HCT116 (cell line): Measurements from ENCODE around the gene ACTN1. TPM values are rescaled to one million over a fixed set of nuclear protein-coding genes. Genes with fewer than 3 reads are reported as not detected.

Experiments
- ATAC-seq: fragments of 200-7000 bp; cut with Tn5 transposase; 2 replicates; pipeline ENCODE4 v1.9.1; 2020; ENCODE audit warnings: mild to moderate bottlenecking, moderate library complexity
- BruUV-seq: library from RNA; stranded (reverse); fragments of 400-500 nt; replicated peaks from 2 replicates; lab custom pipeline; 2021; lab: Mats Ljungman, UMichigan
- CTCF ChIA-PET: fragments of 300-600 bp; sonication (Branson Sonifier 250); formaldehyde crosslinking; loops from one replicate; lab custom pipeline; 2021; ENCODE audit warnings: antibody characterized with exemption; lab: Charles Lee
- POLR2A ChIA-PET: fragments of 300-600, 350-600 bp; sonication (Branson Sonifier 250); formaldehyde crosslinking; loops from one replicate; lab custom pipeline; 2021; ENCODE audit warnings: antibody characterized with exemption; lab: Charles Lee
- RAD21 ChIA-PET, 2 experiments: fragments of 300-600 bp; sonication (Branson Sonifier 250); formaldehyde crosslinking; loops; one replicate each; lab custom pipeline; 2023; ENCODE audit warnings: low total read pairs in 2 of 2; ENCODE audit not compliant: uncharacterized antibody in 2 of 2, unreplicated experiment in 2 of 2, low non-redundant PET in 1 of 2; lab: Charles Lee
- DNase-seq: peaks from one replicate; pipeline ENCODE4 v3.0.0-alpha.2; 2010; ENCODE audit warnings: low read depth, low spot score
- H2AFZ ChIP-seq: fragments of 200-600 bp; shearing (Covaris generic), sonication (generic); 2 replicates; pipeline ENCODE4 v1.6.1; 2017; ENCODE audit warnings: low read depth, mixed run types, mixed read lengths, antibody characterized with exemption, low read length; ENCODE audit not compliant: poor library complexity, severe bottlenecking
- H3K27ac ChIP-seq: 2 replicates; pipeline ENCODE4 v1.5.1; 2012; ENCODE audit warnings: low read depth, low read length
- H3K27me3 ChIP-seq: fragments of 200-600 bp; sonication (generic); 2 replicates; pipeline ENCODE4 v1.6.1; 2016; ENCODE audit warnings: mixed run types, low read length, mixed read lengths; ENCODE audit not compliant: insufficient read depth
- H3K36me3 ChIP-seq, 2 experiments: fragments of 200-500 bp in 1 of 2; fragments of 200-600 bp in 1 of 2; sonication (Bioruptor generic) in 1 of 2; sonication (generic) in 1 of 2; 2 replicates each; pipeline versions ENCODE4 v1.5.1 to v1.6.1; 2014 to 2016; ENCODE audit warnings: low read length in 2 of 2, inconsistent platforms in 1 of 2, mixed read lengths in 1 of 2, mixed run types in 1 of 2; ENCODE audit not compliant: insufficient read depth in 2 of 2, control insufficient read depth in 1 of 2
- H3K4me1 ChIP-seq, 2 experiments: fragments of 200-600 bp in 1 of 2; sonication (generic) in 1 of 2; 2 replicates each; pipeline versions ENCODE4 v1.5.1 to v1.6.1; 2012 to 2017; ENCODE audit warnings: low read length in 2 of 2, inconsistent platforms in 1 of 2, mild to moderate bottlenecking in 1 of 2, mixed read lengths in 1 of 2, mixed run types in 1 of 2, moderate library complexity in 1 of 2; ENCODE audit not compliant: insufficient read depth in 2 of 2, control insufficient read depth in 1 of 2
- H3K4me2 ChIP-seq: fragments of 200-600 bp; sonication (generic); 2 replicates; pipeline ENCODE4 v1.6.1; 2017; ENCODE audit warnings: mixed run types, low read length, mixed read lengths
- H3K4me3 ChIP-seq, 2 experiments: fragments of 200-600 bp in 1 of 2; sonication (generic) in 1 of 2; replicated peaks in 1 of 2; 2 replicates each; pipeline ENCODE4 v1.5.1; 2011 to 2016; ENCODE audit warnings: low read length in 2 of 2, control low read depth in 1 of 2, low read depth in 1 of 2, mild to moderate bottlenecking in 1 of 2, mixed read lengths in 1 of 2, mixed run types in 1 of 2
- H3K79me2 ChIP-seq: fragments of 200-600 bp; sonication (generic); 2 replicates; pipeline ENCODE4 v1.6.1; 2017; ENCODE audit warnings: mild to moderate bottlenecking, mixed run types, low read length, moderate library complexity, mixed read lengths; ENCODE audit not compliant: insufficient read depth
- H3K9ac ChIP-seq: fragments of 200-600 bp; sonication (generic); 2 replicates; pipeline ENCODE4 v1.6.1; 2016; ENCODE audit warnings: low read length, mixed read lengths
- H3K9me2 ChIP-seq: fragments of 200-600 bp; sonication (generic), shearing (Covaris generic); 2 replicates; pipeline ENCODE4 v1.6.1; 2017; ENCODE audit warnings: mixed run types, mild to moderate bottlenecking, moderate library complexity; ENCODE audit not compliant: insufficient read depth
- H3K9me3 ChIP-seq, 2 experiments: fragments of 200-500 bp in 1 of 2; fragments of 200-600 bp in 1 of 2; sonication (Bioruptor generic) in 1 of 2; sonication (generic) in 1 of 2; 2 replicates each; pipeline ENCODE4 v1.6.1; 2014 to 2017; ENCODE audit warnings: low read length in 2 of 2, mixed read lengths in 2 of 2, inconsistent platforms in 1 of 2, low read depth in 1 of 2, mild to moderate bottlenecking in 1 of 2, mixed run types in 1 of 2, moderate library complexity in 1 of 2; ENCODE audit not compliant: control insufficient read depth in 1 of 2, insufficient read depth in 1 of 2
- H4K20me1 ChIP-seq: fragments of 200-600 bp; sonication (generic), shearing (Covaris generic); 2 replicates; pipeline ENCODE4 v1.6.1; 2017; ENCODE audit warnings: mixed run types, mild to moderate bottlenecking, moderate library complexity; ENCODE audit not compliant: insufficient read depth
- ATF3 ChIP-seq: IDR thresholded peaks from 2 replicates; pipeline ENCODE4 v1.6.1; 2012
- CEBPB ChIP-seq: IDR thresholded peaks from 2 replicates; pipeline ENCODE4 v1.6.1; 2012; ENCODE audit warnings: low read depth
- CTCF ChIP-seq, 3 experiments: fragments of 200-600 bp in 1 of 3; sonication (generic) in 1 of 3; IDR thresholded peaks in 2 of 3; conservative IDR thresholded peaks in 1 of 3; 2 replicates each; pipeline ENCODE4 v1.5.1; 2012 to 2017; ENCODE audit warnings: low read depth in 2 of 3, low read length in 2 of 3, antibody characterized with exemption in 1 of 3, borderline replicate concordance in 1 of 3, control low read depth in 1 of 3, mild to moderate bottlenecking in 1 of 3, mixed read lengths in 1 of 3, mixed run types in 1 of 3, moderate library complexity in 1 of 3; ENCODE audit not compliant: insufficient read depth in 1 of 3
- EZH2 ChIP-seq: fragments of 200-600 bp; sonication (generic); IDR thresholded peaks from 2 replicates; pipeline ENCODE4 v1.6.1; 2017; ENCODE audit warnings: antibody characterized with exemption, mixed run types
- EZH2phosphoT487 ChIP-seq: fragments of 200-600 bp; IDR thresholded peaks from 2 replicates; pipeline ENCODE4 v1.6.1; 2018; ENCODE audit warnings: antibody characterized with exemption, borderline replicate concordance
- JUND ChIP-seq: IDR thresholded peaks from 2 replicates; pipeline ENCODE4 v1.6.1; 2012
- MAX ChIP-seq: IDR thresholded peaks from 2 replicates; pipeline ENCODE4 v1.6.1; 2012
- POLR2A ChIP-seq: IDR thresholded peaks from 2 replicates; pipeline ENCODE4 v1.7.0; 2011; ENCODE audit warnings: borderline replicate concordance; ENCODE audit not compliant: insufficient read depth, insufficient read length; ENCODE audit errors: extremely low read depth
- POLR2AphosphoS5 ChIP-seq: IDR thresholded peaks from 2 replicates; pipeline ENCODE4 v1.6.1; 2011; ENCODE audit warnings: mild to moderate bottlenecking, low read depth, low read length, moderate library complexity
- TCF7L2 ChIP-seq: IDR thresholded peaks from 2 replicates; pipeline ENCODE4 v1.7.0; 2011; ENCODE audit warnings: borderline replicate concordance, inconsistent platforms; ENCODE audit not compliant: insufficient read depth, insufficient read length; ENCODE audit errors: extremely low read depth
- YY1 ChIP-seq: IDR thresholded peaks from 2 replicates; pipeline ENCODE4 v1.6.1; 2011; ENCODE audit warnings: low read length, low read depth, moderate library complexity, mild to moderate bottlenecking; ENCODE audit not compliant: insufficient replicate concordance; ENCODE audit errors: extremely low read depth
- ZBTB33 ChIP-seq: IDR thresholded peaks from 2 replicates; pipeline ENCODE4 v1.6.1; 2011; ENCODE audit warnings: mild to moderate bottlenecking, low read length, moderate library complexity; ENCODE audit not compliant: insufficient replicate concordance; ENCODE audit errors: extremely low read depth
- ZFX ChIP-seq: fragments of 450-650 bp; IDR thresholded peaks from 2 replicates; pipeline ENCODE4 v1.6.1; 2017
- ZNF274 ChIP-seq: fragments of 200-500 bp; sonication (Bioruptor generic); IDR thresholded peaks from 2 replicates; pipeline ENCODE4 v1.6.1; 2014; ENCODE audit warnings: mild to moderate bottlenecking, low read depth, low read length, inconsistent platforms
- intact Hi-C: fragments of 100-400 bp; cut with micrococcal nuclease; formaldehyde crosslinking; loops from 2 replicates; pipeline ENCODE4 v1.10.0; 2022
- total RNA-seq: library from RNA; stranded (reverse); gene quantifications from one replicate; pipeline ENCODE4 v1.2.1, GENCODE V29; 2021; ENCODE audit not compliant: unreplicated experiment

Gene ACTN1
- total RNA-seq, 1 experiment from 2014 or later, result 123 TPM

- BruUV-seq, result no TSS peak
- Histone ChIP-seq H3K4me1 (peaks cover 27 to 40% of the 10 kb centered on the region in 2 experiments), H3K4me2 (no peak overlapping the region), H3K36me3 (peaks cover 4% of the 10 kb centered on the region in 2 experiments; a peak in 2 of 4 replicates), H2AFZ (no peak overlapping the region), H3K4me3 (no peak overlapping the region), H4K20me1 (0 out of 2 replicates have a peak, but pooled peaks cover 4% of the 10 kb centered on the region), H3K9ac (no peak overlapping the region), H3K9me2 (no peaks in the 10 kb centered on the region), H3K27ac (no peak overlapping the region), H3K9me3 (no peaks in the 10 kb centered on the region), H3K27me3 (no peaks in the 10 kb centered on the region), H3K79me2 (peaks cover 98% of the 10 kb centered on the region)
- intact Hi-C loops, result no loop called here
- ATAC-seq (no peak), DNase-seq (no peak)
- ChIA-PET RAD21 (no interaction called here), POLR2A (no interaction called here), CTCF (no interaction called here)
- TF ChIP-seq CTCF (IDR thresholded peaks at IDR 0.05 in 2 of 3, conservative IDR thresholded peaks at IDR 0.05 in 1 of 3; ENCODE audit: borderline replicate concordance in 1 of 3, insufficient read depth in 1 of 3, low read depth in 2 of 3, low read length in 2 of 3) (no peak), ATF3 (no peak), CEBPB (no peak), ZNF274 (no peak), EZH2 (no peak), TCF7L2 (no peak), EZH2phosphoT487 (no peak), YY1 (no peak), ZBTB33 (no peak), JUND (no peak), POLR2AphosphoS5 (no peak), POLR2A (no peak), MAX (no peak), ZFX (no peak)
Observed at GRCh38 chr14:68968051-68968450, 11.1 kb downstream of the ACTN1 start.
